HG02623 (cell line): ENCODE results near the gene ADA.
"Not testable (repeated sequence)": the region's sequence is repeated elsewhere in the genome, so short reads cannot be mapped to it uniquely, and the experiment has no call there.

Source experiments
- ATAC-seq: cut with Tn5 transposase; IDR thresholded peaks from one replicate; pipeline ENCODE4 v1.9.1; 2021; ENCODE audit warnings: moderate library complexity; ENCODE audit not compliant: unreplicated experiment

The ADA gene

GRCh38 chr20:44601236-44601671, 50.2 kb downstream of the ADA start:
- no peak for ATAC-seq

- no peak for ATAC-seq
These were observed 50.7 kb downstream of the ADA start for GRCh38 chr20:44600758-44601201.

GRCh38 chr20:44600301-44600700, 51.2 kb downstream of the ADA start:
- no peak for ATAC-seq

- no peak for ATAC-seq
These were observed 51.8 kb downstream of the ADA start for GRCh38 chr20:44599715-44600114.

GRCh38 chr20:44598423-44599305, 52.8 kb downstream of the ADA start:
- no peak for ATAC-seq

- ATAC-seq, result no peak
These were observed 53.6 kb downstream of the ADA start for GRCh38 chr20:44597930-44598329.

GRCh38 chr20:44597516-44597915, 54.0 kb downstream of the ADA start:
- ATAC-seq, result no peak

- ATAC-seq, result no peak
These were observed 54.6 kb downstream of the ADA start for GRCh38 chr20:44596876-44597275.

GRCh38 chr20:44596010-44596409, 55.5 kb downstream of the ADA start:
- ATAC-seq, result no peak

- ATAC-seq, result no peak
These were observed 56.8 kb downstream of the ADA start for GRCh38 chr20:44594730-44595129.

GRCh38 chr20:44593751-44594150, 57.7 kb downstream of the ADA start:
- ATAC-seq, result no peak

GRCh38 chr20:44592366-44592765, 59.1 kb downstream of the ADA start:
- no peak for ATAC-seq

- ATAC-seq, result no peak
These were observed 60.3 kb downstream of the ADA start for GRCh38 chr20:44590980-44591778.

GRCh38 chr20:44589537-44589936, 62.0 kb downstream of the ADA start:
- no peak for ATAC-seq

- ATAC-seq, result not testable (repeated sequence)
These were observed 63.2 kb downstream of the ADA start for GRCh38 chr20:44588321-44588720.

- no peak for ATAC-seq
These were observed 64.2 kb downstream of the ADA start for GRCh38 chr20:44587035-44587980.

GRCh38 chr20:44586289-44586911, 65.1 kb downstream of the ADA start:
- ATAC-seq, result no peak

- ATAC-seq, result no peak
These were observed 66.2 kb downstream of the ADA start for GRCh38 chr20:44585057-44585963.

- no peak for ATAC-seq
These were observed 67.3 kb downstream of the ADA start for GRCh38 chr20:44584162-44584561.
